Activated CD4-positive, alpha-beta T cell treated with anti-CD3 and anti-CD28 coated beads, Interleukin-10, Interleukin-2, amounts not matched to agents 100 ng/mL and 50 ng/mL, durations not matched to agents 16 hours and 8 hours (primary cell): ENCODE results near the gene FABP1.

Experiments used
- DNase-seq: peaks from one replicate; pipeline ENCODE4 v3.0.0-alpha.2; 2020

FABP1 gene

DNA sequence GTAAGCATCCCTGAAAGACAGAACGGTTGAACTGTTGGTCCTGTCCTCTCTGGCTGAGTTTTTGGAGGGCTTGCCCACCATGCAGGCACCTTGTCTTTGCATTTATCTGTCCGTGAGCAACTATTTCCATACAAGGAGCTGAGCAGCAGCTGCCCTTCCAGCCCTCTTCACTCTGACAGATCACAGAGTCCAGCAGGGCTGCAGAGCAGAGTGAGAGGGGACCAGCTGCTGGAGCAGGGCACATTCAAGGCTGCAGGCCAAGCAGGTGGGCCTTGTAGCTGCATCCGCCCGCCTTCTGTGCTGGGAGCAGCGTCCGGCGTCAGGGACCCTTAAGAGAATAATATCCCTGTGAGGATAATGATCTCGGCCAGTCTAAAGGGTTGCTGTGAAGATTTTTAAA lies 50.8 kb downstream of the FABP1 start:
- no peak for DNase-seq

DNA sequence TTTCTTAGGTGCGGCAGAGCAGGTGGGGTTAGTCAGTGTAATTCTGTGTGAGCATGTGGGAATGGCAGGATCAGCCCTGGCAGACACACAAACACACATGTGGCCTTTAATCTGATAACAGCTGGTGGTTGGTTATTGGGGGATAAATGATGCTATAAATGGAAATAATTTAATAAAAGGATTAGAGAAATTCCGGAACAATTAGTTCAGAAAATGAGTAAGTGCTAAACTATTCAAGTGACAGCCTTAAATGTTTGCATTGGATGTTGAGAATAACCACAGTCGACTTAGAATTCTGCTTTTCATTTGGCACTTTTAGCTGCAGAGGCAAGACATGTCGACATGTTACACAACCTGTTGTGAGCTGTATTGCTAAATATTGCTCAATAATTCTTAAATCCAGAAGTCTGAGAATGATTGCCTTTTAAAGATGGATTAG lies 53.0 kb downstream of the FABP1 start:
- no peak for DNase-seq

DNA sequence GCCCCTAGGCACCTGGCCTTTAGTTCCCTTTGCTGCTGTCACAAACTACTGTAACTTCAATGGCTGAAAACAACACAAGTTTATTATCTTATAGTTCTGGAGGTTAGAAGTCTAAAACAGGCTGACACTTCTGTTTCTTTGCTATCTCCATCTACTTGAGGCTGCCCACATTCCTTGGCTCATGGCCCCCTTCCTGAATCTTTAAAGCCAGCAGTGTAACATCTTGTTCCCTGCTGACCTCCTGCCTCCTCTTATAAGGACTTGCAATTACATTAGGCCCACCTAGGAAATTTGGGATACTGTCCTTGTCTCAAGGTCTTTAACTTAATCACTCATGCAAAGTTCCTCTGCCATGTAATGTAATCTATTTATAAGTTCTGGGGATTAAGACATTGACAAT lies 53.7 kb downstream of the FABP1 start:
- no peak for DNase-seq
